Epithelial cell of prostate (primary cell): ENCODE measurements around the gene ZNF280A.
"Not testable (repeated sequence)": the region's sequence is repeated elsewhere in the genome, so short reads cannot be mapped to it uniquely, and the experiment has no call there.

Experiments used
- DNase-seq: peaks from one replicate; pipeline ENCODE4 v3.0.0-alpha.2; 2011; ENCODE audit warnings: low read depth, low spot score
- H3K27ac ChIP-seq: fragments of 450-650 bp; 2 replicates; pipeline ENCODE4 v1.5.1; 2017; ENCODE audit warnings: mild to moderate bottlenecking

Gene ZNF280A

DNA sequence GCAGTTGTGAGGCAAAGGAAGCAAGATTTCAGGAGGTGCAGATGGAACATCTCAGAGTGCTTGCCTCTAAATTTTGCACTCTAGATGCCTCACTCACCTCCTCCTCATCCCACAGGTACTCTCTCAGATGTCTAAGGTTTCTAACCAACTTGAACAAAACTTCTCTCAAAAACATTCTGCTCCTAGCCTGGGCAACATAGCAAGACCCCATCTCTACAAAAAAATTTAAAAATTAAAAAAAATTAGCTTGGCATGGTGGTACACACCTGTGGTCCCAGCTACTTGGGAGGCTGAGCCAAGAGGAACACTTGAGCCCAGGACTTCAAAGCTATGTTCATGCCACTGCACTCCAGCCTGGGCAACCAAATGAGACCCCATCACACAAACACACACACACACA, 4.2 kb downstream of the ZNF280A start:
- no peak overlapping the region for H3K27ac ChIP-seq
- no peak for DNase-seq

DNA sequence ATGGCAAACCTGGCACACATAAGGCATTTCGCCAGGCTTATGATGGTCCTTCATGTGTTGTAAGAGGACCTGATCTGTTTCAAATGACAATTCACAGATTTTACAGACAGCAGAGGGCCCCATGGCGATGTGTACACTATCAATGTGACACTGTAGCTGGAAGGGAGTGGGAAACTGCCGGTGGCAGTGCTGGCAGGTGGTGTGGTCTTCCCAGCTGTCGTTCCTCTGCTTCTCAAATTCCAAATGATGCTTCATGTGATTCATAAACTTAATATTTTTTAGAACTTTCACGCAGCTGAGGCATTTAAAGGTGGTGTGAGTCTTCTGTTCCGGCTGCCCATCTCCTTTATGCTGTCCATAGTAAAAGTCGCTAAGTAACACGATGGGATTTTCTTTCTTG, 5.6 kb downstream of the ZNF280A start:
- not testable (repeated sequence) for DNase-seq, H3K27ac ChIP-seq

DNA sequence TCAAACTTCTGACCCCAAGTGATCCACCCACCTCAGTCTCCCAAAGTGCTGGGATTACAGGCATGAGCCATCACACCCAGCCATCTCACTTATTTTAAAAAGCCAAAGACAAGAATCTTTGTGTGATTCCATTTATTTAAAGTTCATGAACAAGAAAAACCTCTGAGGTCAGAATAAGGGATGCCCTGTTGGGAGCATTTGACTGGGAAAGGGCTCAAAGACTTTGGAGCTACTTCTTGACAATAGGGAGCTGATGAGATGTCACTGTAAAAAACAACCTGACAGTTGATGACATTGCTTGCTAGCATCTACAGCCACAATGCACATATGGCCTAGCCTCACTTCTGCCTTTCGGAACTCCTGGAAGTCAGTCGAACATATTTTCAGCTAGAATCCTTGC, 6.5 kb downstream of the ZNF280A start:
- no peak for DNase-seq
- no peak overlapping the region for H3K27ac ChIP-seq

DNA sequence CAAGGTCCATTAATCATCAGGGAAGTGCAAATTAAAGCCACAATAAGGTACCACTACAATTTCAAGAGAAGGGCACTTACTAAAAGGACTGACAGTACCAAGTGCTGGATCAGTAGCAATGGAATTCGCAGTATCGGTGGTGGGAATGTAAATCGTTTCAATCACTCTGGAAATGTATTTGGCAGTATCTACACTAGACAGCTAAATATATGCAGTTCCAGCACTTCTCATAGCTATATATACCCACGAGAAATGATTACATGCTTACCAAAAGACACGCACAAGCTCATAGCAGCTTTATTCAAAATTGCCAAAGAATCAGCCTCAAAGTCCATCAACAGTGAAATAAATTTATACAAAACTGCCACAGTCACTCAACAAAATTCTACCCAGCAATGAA, 7.1 kb downstream of the ZNF280A start:
- DNase-seq: no peak
- no peak overlapping the region for H3K27ac ChIP-seq

DNA sequence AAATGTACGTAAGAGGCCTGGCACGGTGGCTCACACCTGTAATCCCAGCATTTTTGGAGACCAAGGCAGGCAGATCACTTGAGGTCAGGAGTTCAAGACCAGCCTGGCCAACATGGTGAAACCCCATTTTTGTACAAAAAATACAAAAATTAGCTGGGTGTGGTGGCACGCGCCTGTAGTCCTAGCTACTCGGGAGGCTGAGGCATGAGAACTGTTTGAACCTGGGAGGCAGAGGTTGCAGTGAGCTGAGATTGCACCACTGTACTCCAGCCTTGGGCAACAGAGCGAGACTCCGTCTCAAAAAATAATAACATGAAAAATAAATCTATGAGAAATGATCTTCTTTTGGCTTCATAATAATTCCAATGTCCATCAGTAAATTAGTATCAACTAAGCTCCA, 9.2 kb downstream of the ZNF280A start:
- not testable (repeated sequence) for H3K27ac ChIP-seq, DNase-seq

DNA sequence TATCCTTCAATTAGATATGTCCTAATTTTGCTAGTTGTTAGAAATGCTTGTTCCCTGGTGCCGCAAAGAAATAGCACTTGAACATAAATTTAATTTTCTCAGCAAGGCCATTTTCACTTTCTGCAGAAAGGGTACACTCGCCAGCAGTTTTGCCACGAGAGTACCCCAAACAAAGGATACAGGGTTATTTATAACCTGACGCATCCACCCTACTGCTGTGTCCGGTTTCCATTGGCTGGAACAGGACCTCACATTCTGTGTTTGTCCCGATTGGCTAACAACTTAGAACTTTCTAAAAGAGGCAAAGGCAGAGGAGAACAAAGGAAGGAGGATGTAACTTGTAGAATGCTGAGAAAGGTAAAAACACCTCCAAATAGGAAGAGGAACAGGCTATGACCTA, 10.2 kb downstream of the ZNF280A start:
- H3K27ac ChIP-seq, DNase-seq: not testable (repeated sequence)

DNA sequence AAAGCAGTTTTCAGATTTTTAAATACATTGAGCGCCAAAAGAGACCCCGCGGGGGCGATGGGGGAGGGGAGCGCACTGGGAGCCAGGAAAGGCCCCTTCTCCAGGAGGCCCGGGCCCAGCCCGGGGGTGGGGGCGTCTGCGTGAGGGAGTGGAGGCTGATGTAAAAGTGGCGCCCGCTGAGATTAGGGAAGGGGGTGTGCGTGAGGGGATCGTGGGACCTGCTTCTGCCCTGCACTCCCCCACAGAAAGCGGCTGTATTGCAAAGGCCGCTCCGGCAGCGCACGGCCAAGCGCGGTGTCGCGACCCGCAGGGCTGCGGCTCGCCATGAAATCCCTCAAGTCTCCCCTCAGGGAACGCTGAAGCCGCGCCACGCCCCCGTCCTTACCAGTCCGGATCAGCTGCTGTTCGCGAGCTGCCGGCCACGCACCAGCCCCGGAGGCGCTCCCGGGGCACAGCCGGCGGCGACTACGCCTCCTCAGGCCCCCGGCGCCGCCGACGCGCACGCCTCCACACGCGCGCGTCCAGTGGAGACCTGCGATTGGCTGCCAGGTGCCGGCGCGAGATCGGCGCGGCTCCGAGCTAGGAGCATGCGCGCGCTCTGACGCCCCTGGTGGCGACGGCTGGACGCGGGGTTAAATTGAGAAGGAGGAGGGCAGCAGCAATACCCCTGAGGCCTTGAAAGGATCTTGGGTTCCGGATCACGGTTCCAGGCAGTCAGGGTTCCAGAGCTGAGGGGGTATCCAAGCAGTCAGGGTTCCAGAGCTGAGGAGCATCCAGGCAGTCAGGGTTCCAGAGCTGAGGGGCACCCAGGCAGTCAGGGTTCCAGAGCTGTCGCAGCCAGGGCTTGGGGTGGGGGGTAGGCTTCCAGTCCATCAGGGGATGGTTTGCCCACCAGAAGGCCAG, 11.5 kb downstream of the ZNF280A start, which contains the start of gene ZNF280B:
TSS of gene ZNF280B (minus strand) at position 469 of the 903 bp plus-strand sequence. CDS start 19,344 bp downstream, outside the sequence.
- DNase-seq: peak; percentile 18
- no peak within 1 kb of the TSS for H3K27ac ChIP-seq

DNA sequence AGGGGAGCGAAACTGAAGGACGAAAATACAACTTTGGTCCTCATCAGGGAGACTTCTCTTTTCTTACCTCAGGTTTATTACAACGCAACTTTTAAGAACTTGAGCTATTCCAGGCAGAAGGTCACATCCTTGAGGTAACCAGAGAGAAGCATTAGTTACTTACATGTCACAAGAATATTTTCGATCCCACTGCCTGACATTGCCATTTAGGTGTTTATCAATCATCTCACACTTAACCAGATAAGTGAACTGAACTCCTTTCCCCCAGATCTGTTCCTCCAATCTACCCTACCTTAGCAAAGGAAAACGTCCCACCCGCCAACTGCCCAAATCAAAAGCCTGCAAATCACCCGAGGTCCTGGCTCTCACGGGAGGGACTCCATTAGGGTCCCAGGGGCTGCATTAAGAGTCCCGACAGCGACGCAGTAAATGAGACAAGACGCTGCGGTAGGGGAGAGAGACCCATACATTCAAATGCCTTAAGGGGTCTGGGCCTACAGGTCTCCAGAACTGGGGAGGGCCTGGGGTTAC, 12.3 kb downstream of the ZNF280A start:
- DNase-seq: no peak
- H3K27ac ChIP-seq: no peak overlapping the region

DNA sequence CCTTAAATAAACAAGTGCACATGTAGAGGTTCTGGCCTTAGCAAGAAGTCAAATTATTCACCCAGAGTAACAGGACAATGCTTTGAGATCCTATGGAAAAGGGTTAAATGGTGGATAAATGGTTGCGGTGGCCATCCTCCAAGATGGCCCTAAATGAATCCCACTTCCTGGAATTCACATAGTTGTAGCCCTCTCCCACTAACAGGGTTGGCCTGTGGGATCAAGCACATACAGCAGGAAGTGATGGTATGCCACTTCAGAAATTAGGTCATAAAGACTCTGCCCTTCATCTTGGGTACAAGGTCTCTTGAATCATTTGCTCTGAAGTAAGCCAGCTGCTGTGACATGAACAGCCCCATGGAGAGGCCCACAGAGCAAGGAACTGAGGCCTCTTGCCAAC, 13.3 kb downstream of the ZNF280A start:
- no peak for DNase-seq

DNA sequence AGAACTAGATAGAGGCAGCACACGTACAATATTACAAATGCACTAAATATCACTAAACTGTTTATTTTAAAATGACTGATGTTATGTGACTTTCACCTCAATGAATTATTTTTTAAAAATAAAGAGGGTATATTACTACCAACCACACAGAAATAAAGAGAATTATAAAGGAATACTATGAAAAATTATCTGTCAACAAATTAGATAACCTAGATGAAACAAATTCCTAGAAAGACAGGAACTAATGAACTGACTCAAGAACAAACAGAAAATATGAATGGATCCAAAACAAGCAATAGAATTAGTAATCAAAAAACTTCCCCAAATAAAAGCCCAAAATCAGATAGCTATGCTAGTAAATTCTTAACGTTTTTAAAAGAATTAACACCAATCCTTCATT, 21.8 kb downstream of the ZNF280A start:
- H3K27ac ChIP-seq: no peak overlapping the region
- no peak for DNase-seq

More for the DNA sequence above, 13.3 kb downstream of the ZNF280A start:
- no peak overlapping the region for H3K27ac ChIP-seq

GRCh38 chr22:22491589-22491988, 28.5 kb downstream of the ZNF280A start:
- not testable (repeated sequence) for DNase-seq

GRCh38 chr22:22488736-22489135, 31.3 kb downstream of the ZNF280A start:
- DNase-seq: no peak
- H3K27ac ChIP-seq: no peak overlapping the region

More at GRCh38 chr22:22491589-22491988, 28.5 kb downstream of the ZNF280A start:
- not testable (repeated sequence) for H3K27ac ChIP-seq

- DNase-seq: no peak
Observed at GRCh38 chr22:22487869-22488597, 32.0 kb downstream of the ZNF280A start.

GRCh38 chr22:22487059-22487458, 33.0 kb downstream of the ZNF280A start:
- DNase-seq: no peak
- no peak overlapping the region for H3K27ac ChIP-seq

More at GRCh38 chr22:22487869-22488597, 32.0 kb downstream of the ZNF280A start:
- no peak overlapping the region for H3K27ac ChIP-seq

- DNase-seq: no peak
- H3K27ac ChIP-seq: no peak overlapping the region
Observed at GRCh38 chr22:22486132-22486899, 33.8 kb downstream of the ZNF280A start.

DNA sequence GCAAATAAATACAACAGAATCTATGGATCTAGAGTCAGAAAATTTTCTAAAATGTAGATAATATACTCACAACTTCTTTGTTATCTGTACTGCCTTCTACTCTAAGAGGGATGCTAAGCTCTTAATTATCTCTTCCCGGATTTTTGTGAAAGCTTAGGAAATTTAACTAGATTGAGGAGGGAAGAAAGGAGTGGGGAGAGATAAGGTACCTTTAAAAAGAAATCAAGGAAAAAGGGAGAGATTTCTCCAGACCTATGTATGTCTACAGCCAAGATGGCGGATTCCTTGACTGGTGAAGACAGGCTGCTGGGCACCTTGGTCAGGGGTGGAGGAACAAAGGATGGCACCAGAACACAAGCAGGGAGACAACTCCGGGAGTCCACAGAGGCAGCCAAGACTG, 34.5 kb downstream of the ZNF280A start:
- DNase-seq: no peak

DNA sequence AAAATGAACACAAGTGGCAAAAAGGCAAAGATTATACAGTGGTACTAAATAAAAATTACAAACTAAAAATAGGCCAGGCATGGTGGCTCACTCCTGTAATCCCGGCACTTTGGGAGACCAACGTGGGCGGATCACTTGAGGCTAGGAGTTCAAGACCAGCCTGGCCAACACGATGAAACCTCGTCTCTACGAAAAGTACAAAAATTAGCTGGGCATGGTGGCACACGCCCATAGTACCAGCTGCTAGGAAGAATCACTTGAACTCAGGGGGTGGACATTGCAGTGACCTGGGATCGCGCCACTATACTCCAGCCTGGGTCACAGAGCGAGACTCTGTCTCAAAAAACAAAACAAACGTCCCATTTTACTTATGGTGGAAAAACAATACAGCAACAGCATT, 36.0 kb downstream of the ZNF280A start:
- no peak overlapping the region for H3K27ac ChIP-seq
- no peak for DNase-seq

More for the DNA sequence above, 34.5 kb downstream of the ZNF280A start:
- no peak overlapping the region for H3K27ac ChIP-seq

DNA sequence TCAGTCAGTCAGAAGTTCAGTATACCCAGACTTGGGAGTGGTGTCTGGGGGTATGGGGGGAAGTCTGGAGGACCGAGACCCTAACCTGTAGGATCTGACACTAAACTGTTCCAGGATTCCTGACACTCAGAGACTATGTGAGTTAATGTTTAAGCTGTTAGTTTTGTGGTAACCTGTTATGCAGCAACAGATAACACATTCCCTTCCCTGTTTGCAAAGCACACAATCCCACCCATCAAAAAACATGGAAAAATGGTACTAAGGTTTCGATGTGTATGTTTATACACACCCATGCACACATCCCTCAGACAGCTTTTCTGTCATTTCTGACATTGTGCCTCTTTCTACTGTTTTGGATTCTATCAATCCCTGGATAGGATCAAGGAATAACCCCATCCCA, 39.1 kb downstream of the ZNF280A start:
- no peak for DNase-seq
- H3K27ac ChIP-seq: no peak overlapping the region

DNA sequence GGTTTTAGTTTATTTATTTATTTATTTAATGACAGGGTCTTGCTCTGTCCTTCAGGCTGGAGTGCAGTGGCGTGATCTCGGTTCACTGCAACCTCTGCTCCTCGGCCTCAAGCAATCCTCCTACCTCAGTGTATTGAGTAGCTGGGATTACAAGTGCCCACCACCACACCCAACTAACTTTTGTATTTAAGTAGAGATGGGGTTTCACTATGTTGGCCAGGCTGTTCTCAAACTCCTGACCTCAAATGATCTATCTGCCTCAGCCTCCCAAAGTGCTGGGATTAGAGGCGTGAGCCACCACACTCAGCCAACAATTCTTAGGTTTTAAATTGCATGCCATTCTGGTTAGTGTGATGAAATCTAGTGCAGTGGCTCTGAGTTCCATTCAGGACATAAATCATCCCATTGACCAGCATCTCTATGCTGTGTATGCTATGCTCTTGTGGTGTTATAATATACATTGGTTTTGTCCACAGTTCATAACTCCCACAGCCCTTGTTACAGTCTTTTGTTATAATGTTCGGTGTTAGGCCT, 40.0 kb downstream of the ZNF280A start:
- H3K27ac ChIP-seq: no peak overlapping the region
- DNase-seq: no peak

- DNase-seq: no peak
- H3K27ac ChIP-seq: no peak overlapping the region
Observed at GRCh38 chr22:22479116-22479515, 41.0 kb downstream of the ZNF280A start.
